ENCODE results near the gene HSD17B14.
A peak's percentile ranks its signal among the peaks of the same experiment; 100 is the strongest.
"Not testable (repeated sequence)": the region's sequence is repeated elsewhere in the genome, so short reads cannot be mapped to it uniquely, and the experiment has no call there.

Gene HSD17B14

DNA sequence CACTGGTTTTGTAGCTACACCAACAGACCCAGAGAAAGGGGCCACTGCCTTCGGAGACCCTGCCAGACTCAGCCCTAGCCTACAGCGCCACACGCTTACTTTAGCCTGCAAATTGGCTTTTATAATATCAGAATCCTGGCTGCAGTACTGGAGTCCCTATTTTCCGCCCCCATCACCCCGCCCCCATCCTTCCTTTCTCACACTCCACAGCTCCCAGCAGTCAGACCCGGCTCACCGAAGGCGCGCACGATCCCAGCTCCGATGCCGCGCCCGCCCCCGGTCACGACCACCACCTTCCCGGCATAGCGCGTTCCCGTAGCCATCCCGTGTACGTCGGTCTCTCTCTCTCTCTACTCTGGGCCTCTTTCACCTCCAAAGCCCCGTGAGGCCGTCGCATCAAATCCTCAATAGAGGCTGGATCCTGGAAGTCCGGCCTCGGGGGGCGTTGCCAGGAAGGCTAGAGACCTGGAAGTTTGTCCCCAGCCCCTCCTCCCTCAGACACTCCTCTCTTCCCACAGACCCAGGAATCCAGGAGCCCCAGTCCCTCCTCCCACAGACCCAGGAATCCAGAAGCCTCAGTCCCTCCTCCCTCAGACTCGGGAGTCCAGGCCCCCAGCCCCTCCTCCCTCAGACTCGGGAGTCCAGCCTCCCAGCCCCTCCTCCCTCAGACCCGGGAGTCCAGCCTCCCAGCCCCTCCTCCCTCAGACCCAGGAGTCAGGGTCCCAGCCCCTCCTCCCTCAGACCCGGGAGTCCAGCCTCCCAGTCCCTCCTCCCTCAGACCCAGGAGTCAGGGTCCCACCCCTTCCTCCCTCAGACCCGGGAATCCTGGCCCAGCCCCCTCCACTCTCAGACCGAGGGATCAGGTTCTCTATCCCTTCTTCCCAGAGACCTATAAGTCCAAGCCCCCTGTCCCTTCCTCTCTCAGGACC lies at the start of gene HSD17B14:
TSS of gene HSD17B14 (minus strand) at position 403 of the 929 bp plus-strand sequence. CDS start at position 323, 80 bp downstream.
- H3K4me1 Mint-ChIP-seq (ENCODE audit: low read depth): peaks cover 13% of the 10 kb centered on the region
- peaks cover 8% of the 10 kb centered on the region for H3K27me3 Mint-ChIP-seq (ENCODE audit: low read depth)
- H3K9me3 Mint-ChIP-seq: no peaks in the 10 kb centered on the region
- peak within 1 kb of the TSS; percentile 90 for H3K4me3 Mint-ChIP-seq
- H3K36me3 Mint-ChIP-seq (ENCODE audit: low read depth): no peaks in the 10 kb centered on the region
- peak within 1 kb of the TSS; percentile 77 for H3K27ac Mint-ChIP-seq

DNA sequence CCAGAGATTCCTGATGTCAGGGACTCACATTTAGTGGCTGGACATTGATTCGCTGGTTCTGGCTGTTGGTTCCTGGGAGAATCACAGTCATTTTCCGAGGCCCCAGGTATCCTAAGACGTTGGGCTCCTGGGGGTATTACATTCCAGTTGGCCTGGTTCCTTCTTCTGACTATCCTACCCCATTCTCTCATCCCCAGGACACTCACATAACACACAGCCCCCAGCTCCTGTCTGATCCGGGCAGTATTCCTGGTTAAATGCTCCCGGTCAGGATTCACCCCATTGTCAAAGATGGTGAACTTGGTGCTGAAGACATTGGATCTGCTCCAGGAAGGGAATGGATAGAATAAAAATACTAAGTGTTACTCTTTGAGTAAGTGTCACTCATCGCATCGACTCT lies 47.4 kb upstream of the HSD17B14 start:
- Mint-ChIP-seq H3K36me3 (ENCODE audit: low read depth) (peaks cover 6% of the 10 kb centered on the region), H3K4me1 (ENCODE audit: low read depth) (no peaks in the 10 kb centered on the region), H3K27me3 (ENCODE audit: low read depth) (no peaks in the 10 kb centered on the region), H3K27ac (no peak overlapping the region), H3K4me3 (no peak overlapping the region), H3K9me3 (no peaks in the 10 kb centered on the region)

DNA sequence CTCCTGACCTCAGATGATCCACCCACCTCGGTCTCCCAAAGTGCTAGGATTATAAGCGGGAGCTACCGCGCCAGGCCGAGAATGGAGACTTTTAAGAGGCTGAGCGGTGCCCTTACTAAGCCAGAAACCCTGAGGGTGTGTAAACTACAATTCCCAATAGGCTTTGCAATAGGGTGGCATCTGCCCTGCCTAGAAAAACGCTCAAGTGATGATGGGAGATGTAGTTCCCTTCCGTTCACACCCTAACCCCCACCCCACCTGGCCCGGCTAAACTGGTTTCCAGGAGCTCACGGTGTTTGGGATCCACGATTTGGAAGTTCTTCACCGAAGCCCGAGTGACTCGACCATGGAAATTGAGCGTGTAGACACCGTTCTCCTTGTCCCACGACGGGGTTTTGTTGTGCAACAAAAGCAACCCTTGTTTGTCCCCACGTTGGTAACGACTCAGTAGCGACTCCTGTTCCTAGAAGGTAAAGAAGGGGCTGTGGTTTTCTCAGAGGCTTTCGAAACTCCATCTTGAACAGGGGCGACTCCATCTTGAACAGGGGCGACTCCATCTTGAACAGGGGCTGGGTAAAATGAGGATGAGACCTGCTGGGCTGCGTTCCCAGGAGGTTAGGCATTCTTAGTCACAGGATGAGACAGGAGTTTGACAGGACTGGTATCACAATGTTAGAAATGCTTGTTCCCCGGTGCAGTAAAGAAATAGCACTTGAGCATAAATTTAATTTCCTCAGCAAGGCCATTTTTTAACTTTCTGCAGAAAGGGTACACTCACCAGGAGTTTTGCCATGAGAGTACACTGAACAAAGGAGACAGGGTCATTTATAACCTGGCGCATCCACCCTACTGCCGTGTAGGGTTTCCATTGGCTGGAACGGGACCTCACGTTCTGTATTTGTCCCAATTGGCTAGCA lies 45.7 kb upstream of the HSD17B14 start:
- Mint-ChIP-seq H3K27ac (no peak overlapping the region), H3K36me3 (ENCODE audit: low read depth) (peaks cover 8% of the 10 kb centered on the region), H3K4me1 (ENCODE audit: low read depth) (peaks cover 7% of the 10 kb centered on the region), H3K27me3 (ENCODE audit: low read depth) (no peaks in the 10 kb centered on the region), H3K9me3 (no peaks in the 10 kb centered on the region), H3K4me3 (no peak overlapping the region)

DNA sequence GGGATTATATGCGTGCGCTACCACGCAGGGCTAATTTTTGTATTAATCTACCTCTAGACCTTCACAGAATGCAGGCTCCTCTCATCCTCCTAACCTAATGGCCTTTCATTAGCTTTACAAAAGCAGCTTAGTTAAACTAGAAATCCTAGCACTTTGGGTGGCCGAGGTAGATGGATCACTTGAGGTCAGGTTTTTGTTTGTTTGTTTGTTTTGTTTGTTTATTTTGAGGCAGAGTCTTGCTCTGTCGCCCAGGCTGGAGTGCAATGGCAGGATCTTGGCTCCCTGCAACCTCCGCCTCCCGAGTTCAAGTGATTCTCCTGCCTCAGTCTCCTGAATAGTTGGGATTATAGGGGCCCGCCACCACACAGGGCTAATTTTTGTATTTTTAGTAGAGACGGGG lies 43.4 kb upstream of the HSD17B14 start:
- peaks cover 22% of the 10 kb centered on the region for H3K36me3 Mint-ChIP-seq (ENCODE audit: low read depth)
- not testable (repeated sequence) for H3K9me3 Mint-ChIP-seq; H3K4me3 Mint-ChIP-seq; H3K27me3 Mint-ChIP-seq (ENCODE audit: low read depth); H3K27ac Mint-ChIP-seq
- peaks cover 20% of the 10 kb centered on the region for H3K4me1 Mint-ChIP-seq (ENCODE audit: low read depth)

DNA sequence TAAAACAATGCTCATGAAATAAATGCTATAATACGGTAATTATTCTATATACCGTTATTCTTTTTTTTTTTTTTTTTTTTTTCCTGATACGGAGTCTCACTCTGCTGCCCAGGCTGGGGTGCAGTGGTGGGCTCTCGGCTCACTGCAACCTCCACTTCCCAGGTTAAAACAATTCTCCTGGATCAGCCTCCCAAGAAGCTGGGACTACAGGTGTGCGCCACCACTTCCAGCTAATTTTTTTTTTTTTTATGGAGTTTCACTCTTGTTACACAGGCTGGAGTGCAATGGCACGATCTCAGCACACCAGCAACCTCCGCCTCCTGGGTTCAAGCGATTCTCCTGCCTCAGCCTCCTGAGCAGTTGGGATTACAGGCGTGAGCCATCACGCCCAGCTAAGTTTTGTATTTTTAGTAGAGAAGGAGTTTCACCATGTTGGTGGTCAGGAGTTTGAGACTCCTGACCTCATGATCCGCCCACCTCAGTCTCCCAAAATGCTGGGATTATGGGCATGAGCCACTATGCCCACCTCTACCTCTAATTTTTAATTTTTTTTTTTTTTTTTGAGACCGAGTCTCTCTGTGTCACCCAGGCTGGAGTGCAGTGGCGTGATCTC lies 42.8 kb upstream of the HSD17B14 start:
- H3K27me3 Mint-ChIP-seq (ENCODE audit: low read depth): no peaks in the 10 kb centered on the region
- no peak overlapping the region for H3K27ac Mint-ChIP-seq
- H3K36me3 Mint-ChIP-seq (ENCODE audit: low read depth): peaks cover 27% of the 10 kb centered on the region
- no peaks in the 10 kb centered on the region for H3K9me3 Mint-ChIP-seq
- H3K4me1 Mint-ChIP-seq (ENCODE audit: low read depth): peaks cover 25% of the 10 kb centered on the region
- H3K4me3 Mint-ChIP-seq: no peak overlapping the region

DNA sequence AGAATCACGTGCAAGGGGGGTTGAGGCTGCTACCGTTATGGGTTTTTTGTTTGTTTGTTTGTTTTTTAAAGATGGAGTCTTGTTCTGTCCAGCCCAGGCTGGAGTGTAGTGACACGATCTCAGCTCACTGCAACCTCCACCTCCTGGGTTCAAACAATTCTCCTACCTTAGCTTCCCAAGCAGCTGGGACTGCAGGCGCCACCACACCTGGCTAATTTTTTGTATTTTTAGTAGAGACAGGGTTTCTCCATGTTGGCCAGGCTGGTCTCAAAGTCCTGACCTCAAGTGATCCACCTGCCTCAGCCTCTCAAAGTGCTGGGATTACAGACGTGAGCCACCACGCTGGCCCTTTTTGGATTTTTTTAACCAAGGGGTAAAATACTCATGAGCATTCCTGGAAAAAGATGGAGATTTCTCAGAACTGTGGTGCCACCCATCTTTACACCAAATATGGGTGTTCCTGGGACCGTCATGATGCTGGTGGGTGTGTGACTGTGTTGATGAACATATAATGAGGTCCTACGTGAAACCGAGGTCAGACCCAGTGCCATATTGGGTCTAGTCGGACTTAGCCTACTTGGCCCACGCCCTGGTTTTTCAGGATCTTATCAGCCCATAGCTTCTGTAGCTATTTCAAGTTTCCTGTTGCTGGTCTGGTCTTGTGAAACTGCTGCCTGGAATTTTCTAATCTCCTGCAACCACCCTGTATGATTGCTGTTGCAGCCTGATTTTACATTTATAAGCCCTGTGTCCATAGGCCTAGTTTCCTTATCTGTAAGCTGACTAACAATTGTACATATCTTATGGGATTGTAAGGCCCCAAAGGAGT lies 42.1 kb upstream of the HSD17B14 start:
- Mint-ChIP-seq H3K36me3 (ENCODE audit: low read depth) (peaks cover 33% of the 10 kb centered on the region), H3K27ac (peak overlapping the region; percentile 70), H3K27me3 (ENCODE audit: low read depth) (no peaks in the 10 kb centered on the region), H3K4me1 (ENCODE audit: low read depth) (peaks cover 32% of the 10 kb centered on the region), H3K4me3 (no peak overlapping the region), H3K9me3 (no peaks in the 10 kb centered on the region)

DNA sequence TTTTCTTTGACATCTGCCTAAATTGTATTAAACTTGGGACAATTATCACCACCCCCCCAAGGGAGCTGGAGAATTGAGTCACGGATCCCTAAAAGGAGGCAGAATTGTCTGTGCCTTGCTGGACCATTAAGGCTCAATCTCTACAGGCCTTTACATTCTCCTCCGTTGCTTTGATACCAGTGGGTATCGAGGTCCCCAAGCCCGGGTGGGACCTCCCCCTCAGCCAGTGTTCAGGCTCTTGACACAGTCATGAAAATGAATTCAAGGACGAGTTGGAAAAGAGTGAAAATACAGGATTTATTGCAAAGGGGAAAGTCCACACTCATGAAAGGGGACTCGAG lies 41.5 kb upstream of the HSD17B14 start:
- Mint-ChIP-seq H3K27ac (peak overlapping the region; percentile 70), H3K27me3 (ENCODE audit: low read depth) (no peaks in the 10 kb centered on the region), H3K4me1 (ENCODE audit: low read depth) (peaks cover 38% of the 10 kb centered on the region), H3K9me3 (no peaks in the 10 kb centered on the region), H3K4me3 (no peak overlapping the region), H3K36me3 (ENCODE audit: low read depth) (peaks cover 39% of the 10 kb centered on the region)

DNA sequence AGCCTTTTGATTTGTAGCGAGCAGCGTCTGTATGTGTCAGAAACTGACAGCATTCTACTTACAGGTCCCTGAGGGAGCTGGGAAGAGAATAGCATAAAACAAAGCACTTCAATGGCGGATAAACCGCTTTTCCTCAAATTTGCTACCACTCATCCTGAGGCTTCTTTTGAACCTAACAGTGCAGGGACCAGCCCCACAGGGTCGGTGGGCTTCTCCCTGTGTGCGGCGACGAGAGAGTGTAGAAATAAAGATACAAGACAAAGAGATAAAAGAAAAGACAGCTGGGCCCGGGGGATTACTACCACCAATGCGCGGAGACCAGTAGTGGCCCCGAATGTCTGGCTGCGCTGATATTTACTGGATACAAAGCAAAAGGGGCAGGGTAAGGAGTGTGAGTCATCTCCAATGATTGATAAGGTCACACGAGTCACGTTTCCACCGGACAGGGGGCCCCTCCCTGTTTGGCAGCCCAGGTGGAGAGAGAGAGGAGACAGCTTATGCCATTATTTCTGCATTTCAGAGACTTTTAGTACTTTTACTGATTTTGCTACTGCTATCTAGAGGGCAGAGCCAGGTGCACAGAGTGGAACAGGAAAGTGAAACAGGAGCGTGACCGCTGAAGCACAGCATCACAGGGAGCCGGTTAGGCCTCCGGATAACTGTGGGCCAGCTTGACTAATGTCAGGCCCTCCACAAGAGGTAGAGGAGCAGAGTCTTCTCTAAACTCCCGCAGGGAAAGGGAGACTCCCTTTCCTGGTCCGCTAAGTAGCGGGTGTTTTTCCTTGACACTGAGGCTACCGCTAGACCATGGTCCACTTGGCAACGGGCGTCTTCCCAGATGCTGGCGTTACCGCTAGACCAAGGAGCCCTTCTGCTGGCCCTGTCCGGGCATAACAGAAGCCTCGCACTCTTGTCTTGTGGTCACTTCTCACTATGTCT lies 40.0 kb upstream of the HSD17B14 start:
- H3K9me3 Mint-ChIP-seq; H3K27me3 Mint-ChIP-seq (ENCODE audit: low read depth): not testable (repeated sequence)
- Mint-ChIP-seq H3K4me1 (ENCODE audit: low read depth) (peaks cover 46% of the 10 kb centered on the region), H3K36me3 (ENCODE audit: low read depth) (peaks cover 40% of the 10 kb centered on the region), H3K4me3 (peak overlapping the region; percentile 98), H3K27ac (peak overlapping the region; percentile 100)

DNA sequence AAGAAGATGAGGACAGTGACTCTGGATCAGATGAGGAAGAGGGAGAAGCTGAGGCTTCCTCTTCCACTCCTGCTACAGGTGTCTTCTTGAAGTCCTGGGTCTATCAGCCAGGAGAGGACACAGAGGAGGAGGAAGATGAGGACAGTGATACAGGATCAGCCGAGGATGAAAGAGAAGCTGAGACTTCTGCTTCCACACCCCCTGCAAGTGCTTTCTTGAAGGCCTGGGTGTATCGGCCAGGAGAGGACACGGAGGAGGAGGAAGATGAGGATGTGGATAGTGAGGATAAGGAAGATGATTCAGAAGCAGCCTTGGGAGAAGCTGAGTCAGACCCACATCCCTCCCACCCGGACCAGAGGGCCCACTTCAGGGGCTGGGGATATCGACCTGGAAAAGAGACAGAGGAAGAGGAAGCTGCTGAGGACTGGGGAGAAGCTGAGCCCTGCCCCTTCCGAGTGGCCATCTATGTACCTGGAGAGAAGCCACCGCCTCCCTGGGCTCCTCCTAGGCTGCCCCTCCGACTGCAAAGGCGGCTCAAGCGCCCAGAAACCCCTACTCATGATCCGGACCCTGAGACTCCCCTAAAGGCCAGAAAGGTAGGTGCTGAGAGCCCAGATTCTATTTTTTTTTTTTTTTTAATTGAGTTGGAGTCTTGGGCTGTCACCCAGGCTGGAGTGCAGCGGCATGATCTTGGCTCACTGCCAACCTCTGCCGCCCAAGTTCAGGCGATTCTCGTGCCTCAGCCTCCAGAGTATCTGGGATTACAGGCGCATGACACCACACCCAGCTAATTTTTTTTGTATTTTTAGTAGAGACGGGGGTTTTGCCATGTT lies 38.2 kb upstream of the HSD17B14 start:
- Mint-ChIP-seq H3K27ac (peak overlapping the region; percentile 100), H3K27me3 (ENCODE audit: low read depth) (no peaks in the 10 kb centered on the region), H3K4me3 (peak overlapping the region; percentile 98), H3K4me1 (ENCODE audit: low read depth) (peaks cover 46% of the 10 kb centered on the region), H3K9me3 (no peaks in the 10 kb centered on the region), H3K36me3 (ENCODE audit: low read depth) (peaks cover 40% of the 10 kb centered on the region)

DNA sequence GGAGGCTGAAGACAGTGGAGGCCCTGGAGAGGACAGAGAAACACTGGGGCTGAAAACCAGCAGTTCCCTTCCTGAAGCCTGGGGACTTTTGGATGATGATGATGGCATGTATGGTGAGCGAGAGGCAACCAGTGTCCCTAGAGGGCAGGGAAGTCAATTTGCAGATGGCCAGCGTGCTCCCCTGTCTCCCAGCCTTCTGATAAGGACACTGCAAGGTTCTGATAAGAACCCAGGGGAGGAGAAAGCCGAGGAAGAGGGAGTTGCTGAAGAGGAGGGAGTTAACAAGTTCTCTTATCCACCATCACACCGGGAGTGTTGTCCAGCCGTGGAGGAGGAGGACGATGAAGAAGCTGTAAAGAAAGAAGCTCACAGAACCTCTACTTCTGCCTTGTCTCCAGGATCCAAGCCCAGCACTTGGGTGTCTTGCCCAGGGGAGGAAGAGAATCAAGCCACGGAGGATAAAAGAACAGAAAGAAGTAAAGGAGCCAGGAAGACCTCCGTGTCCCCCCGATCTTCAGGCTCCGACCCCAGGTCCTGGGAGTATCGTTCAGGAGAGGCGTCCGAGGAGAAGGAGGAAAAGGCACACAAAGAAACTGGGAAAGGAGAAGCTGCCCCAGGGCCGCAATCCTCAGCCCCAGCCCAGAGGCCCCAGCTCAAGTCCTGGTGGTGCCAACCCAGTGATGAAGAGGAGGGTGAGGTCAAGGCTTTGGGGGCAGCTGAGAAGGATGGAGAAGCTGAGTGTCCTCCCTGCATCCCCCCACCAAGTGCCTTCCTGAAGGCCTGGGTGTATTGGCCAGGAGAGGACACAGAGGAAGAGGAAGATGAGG lies 37.4 kb upstream of the HSD17B14 start:
- Mint-ChIP-seq H3K27me3 (ENCODE audit: low read depth) (no peaks in the 10 kb centered on the region), H3K36me3 (ENCODE audit: low read depth) (peaks cover 40% of the 10 kb centered on the region), H3K4me3 (peak overlapping the region; percentile 98), H3K27ac (peak overlapping the region; percentile 100), H3K4me1 (ENCODE audit: low read depth) (peaks cover 46% of the 10 kb centered on the region), H3K9me3 (no peaks in the 10 kb centered on the region)

DNA sequence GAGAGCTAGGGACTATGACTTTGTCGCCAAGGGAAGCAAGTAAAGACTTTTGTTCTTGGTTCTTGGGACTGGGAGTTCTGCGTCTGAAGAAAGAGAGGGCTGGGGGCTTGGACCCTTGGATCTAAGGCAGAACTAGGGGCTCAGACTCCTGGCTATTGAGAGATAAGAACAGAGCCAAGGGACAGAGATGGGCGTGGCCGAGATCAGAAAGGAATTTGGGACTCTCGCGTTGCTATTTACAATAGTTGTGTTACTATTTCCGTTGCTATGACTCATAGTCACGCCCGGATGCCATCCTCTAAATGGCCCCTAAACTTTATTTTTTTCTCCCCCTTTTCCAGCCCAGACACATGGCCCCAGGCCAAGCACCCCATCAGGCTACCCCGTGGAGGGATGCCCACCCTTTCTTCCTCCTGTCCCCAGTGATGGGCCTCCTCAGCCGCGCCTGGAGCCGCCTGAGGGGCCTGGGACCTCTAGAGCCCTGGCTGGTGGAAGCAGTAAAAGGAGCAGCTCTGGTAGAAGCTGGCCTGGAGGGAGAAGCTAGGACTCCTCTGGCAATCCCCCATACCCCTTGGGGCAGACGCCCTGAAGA lies 36.7 kb upstream of the HSD17B14 start:
- peak overlapping the region; percentile 100 for H3K27ac Mint-ChIP-seq
- peaks cover 39% of the 10 kb centered on the region for H3K36me3 Mint-ChIP-seq (ENCODE audit: low read depth)
- H3K4me3 Mint-ChIP-seq: peak overlapping the region; percentile 98
- H3K4me1 Mint-ChIP-seq (ENCODE audit: low read depth): peaks cover 46% of the 10 kb centered on the region
- H3K27me3 Mint-ChIP-seq (ENCODE audit: low read depth): peaks cover 4% of the 10 kb centered on the region
- H3K9me3 Mint-ChIP-seq: no peaks in the 10 kb centered on the region
